HEK293T (cell line): ENCODE measurements around the gene CABP1.
"Not testable (repeated sequence)": the region's sequence is repeated elsewhere in the genome, so short reads cannot be mapped to it uniquely, and the experiment has no call there.

Experiments used
- CTCF ChIA-PET: fragments of 350-600 bp; formaldehyde crosslinking; extraction: SDS; loops from one replicate; lab custom pipeline; 2021; ENCODE audit warnings: antibody characterized with exemption, inconsistent platforms; lab: Yijun Ruan, JAX
- POLR2A ChIA-PET: fragments of 350-600 bp; formaldehyde crosslinking; extraction: SDS; loops from one replicate; lab custom pipeline; 2020; ENCODE audit warnings: antibody characterized with exemption, inconsistent platforms; lab: Yijun Ruan, JAX
- DNase-seq: peaks from one replicate; pipeline ENCODE4 v3.0.0; 2012; ENCODE audit warnings: mixed read lengths; ENCODE audit errors: extremely low spot score
- ARNT ChIP-seq: fragments of 450-650 bp; IDR thresholded peaks from 2 replicates; pipeline ENCODE4 v1.6.1; 2017; ENCODE audit warnings: mild to moderate bottlenecking
- BHLHE40 ChIP-seq: fragments of 450-650 bp; IDR thresholded peaks from 2 replicates; pipeline ENCODE4 v1.6.1; 2016; ENCODE audit warnings: mild to moderate bottlenecking, moderate library complexity, borderline replicate concordance
- CTBP1 ChIP-seq: fragments of 450-650 bp; IDR thresholded peaks from 2 replicates; pipeline ENCODE4 v1.6.1; 2016; ENCODE audit warnings: borderline replicate concordance
- ELF4 ChIP-seq: fragments of 450-650 bp; IDR thresholded peaks from 2 replicates; pipeline ENCODE4 v1.6.1; 2017; ENCODE audit warnings: antibody characterized with exemption
- FOXA1 ChIP-seq: fragments of 450-650 bp; IDR thresholded peaks from 2 replicates; pipeline ENCODE4 v1.6.1; 2016; ENCODE audit warnings: mild to moderate bottlenecking
- FOXK2 ChIP-seq: fragments of 450-650 bp; IDR thresholded peaks from 2 replicates; pipeline ENCODE4 v1.6.1; 2016; ENCODE audit warnings: mild to moderate bottlenecking
- FOXM1 ChIP-seq: fragments of 450-650 bp; IDR thresholded peaks from 2 replicates; pipeline ENCODE4 v1.6.1; 2017; ENCODE audit warnings: mild to moderate bottlenecking, borderline replicate concordance
- HDGF ChIP-seq: fragments of 450-650 bp; IDR thresholded peaks from 2 replicates; pipeline ENCODE4 v1.6.1; 2017; ENCODE audit warnings: antibody characterized with exemption, borderline replicate concordance
- L3MBTL2 ChIP-seq: fragments of 450-650 bp; conservative IDR thresholded peaks from 2 replicates; pipeline ENCODE4 v1.6.1; 2016; ENCODE audit warnings: mild to moderate bottlenecking
- LEF1 ChIP-seq: fragments of 450-650 bp; IDR thresholded peaks from 2 replicates; pipeline ENCODE4 v1.6.1; 2017; ENCODE audit warnings: mild to moderate bottlenecking, borderline replicate concordance
- NFRKB ChIP-seq: fragments of 450-650 bp; IDR thresholded peaks from 2 replicates; pipeline ENCODE4 v1.6.1; 2016; ENCODE audit warnings: mild to moderate bottlenecking, moderate library complexity
- SP1 ChIP-seq: fragments of 450-650 bp; IDR thresholded peaks from 2 replicates; pipeline ENCODE4 v1.6.1; 2017
- SUZ12 ChIP-seq: fragments of 450-650 bp; IDR thresholded peaks from 2 replicates; pipeline ENCODE4 v1.6.1; 2016; ENCODE audit warnings: mild to moderate bottlenecking
- TARDBP ChIP-seq: fragments of 450-650 bp; IDR thresholded peaks from 2 replicates; pipeline ENCODE4 v1.6.1; 2016
- ZNF384 ChIP-seq: fragments of 450-650 bp; IDR thresholded peaks from 2 replicates; pipeline ENCODE4 v1.6.1; 2016
- TF ChIP-seq, protein P1 (sequence below): fragments of 450-650 bp; IDR thresholded peaks from 2 replicates; pipeline ENCODE4 v1.6.1; 2016

CABP1 gene

DNA sequence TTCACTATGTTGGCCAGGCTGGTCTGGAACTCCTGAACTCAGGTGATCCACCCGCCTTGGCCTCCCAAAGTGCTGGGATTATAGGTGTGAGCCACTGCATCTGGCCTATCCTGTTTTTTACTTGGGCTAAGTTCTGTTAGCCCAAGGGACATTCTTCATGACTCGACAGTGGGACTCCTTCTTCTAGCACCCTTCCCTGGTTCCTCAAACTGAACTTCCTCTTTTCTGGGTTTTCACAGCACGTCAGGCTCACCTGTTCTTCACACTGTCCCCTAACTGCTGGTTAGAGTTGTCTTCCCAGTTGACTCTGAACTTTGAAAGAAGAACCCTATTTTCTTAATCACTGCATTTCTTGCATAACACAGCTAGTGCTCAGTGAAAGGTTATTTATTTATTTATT is 22.5 kb downstream of the CABP1 start:
- no peak for DNase-seq
- TF ChIP-seq BHLHE40, result no peak
- no peak for TF ChIP-seq HDGF
- no peak for TF ChIP-seq ELF4
- no peak for TF ChIP-seq ZNF384
- TF ChIP-seq, protein P1, sequence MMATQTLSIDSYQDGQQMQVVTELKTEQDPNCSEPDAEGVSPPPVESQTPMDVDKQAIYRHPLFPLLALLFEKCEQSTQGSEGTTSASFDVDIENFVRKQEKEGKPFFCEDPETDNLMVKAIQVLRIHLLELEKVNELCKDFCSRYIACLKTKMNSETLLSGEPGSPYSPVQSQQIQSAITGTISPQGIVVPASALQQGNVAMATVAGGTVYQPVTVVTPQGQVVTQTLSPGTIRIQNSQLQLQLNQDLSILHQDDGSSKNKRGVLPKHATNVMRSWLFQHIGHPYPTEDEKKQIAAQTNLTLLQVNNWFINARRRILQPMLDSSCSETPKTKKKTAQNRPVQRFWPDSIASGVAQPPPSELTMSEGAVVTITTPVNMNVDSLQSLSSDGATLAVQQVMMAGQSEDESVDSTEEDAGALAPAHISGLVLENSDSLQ, result no peak
- TF ChIP-seq ARNT, result no peak
- no peak for TF ChIP-seq L3MBTL2
- no peak for TF ChIP-seq FOXM1
- TF ChIP-seq TARDBP, result no peak
- CTCF ChIA-PET, result interaction anchor here (1.3 kb wide), 1 partner anchor 14 kb away, joined by 3 read pairs; no protein-coding TSS in a partner anchor
- POLR2A ChIA-PET, result no interaction called here

DNA sequence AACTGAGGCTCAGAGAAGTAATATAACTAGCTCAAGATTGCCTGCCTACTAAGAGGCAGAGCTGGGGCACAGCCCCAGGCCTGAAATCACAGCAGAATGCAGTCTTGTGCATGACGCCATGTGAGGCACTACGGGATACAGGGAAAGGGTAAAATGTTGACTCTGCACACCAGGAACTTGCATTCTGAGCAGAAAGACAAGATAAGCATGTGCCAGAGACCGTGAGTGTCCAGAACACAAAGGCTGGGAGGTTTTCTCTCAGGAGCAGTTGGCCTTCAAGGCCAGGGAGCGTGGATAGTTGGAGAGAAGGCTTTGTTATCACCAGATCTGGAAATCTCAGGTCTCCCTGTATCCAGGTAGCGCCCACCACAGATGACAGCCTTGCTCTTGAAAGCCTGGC is 23.3 kb downstream of the CABP1 start:
- TF ChIP-seq LEF1 (no peak), TARDBP (no peak), FOXM1 (no peak), HDGF (no peak), FOXK2 (no peak), ARNT (no peak), NFRKB (no peak), L3MBTL2 (no peak), SUZ12 (no peak), ZNF384 (no peak), ELF4 (no peak), FOXA1 (no peak), BHLHE40 (no peak), CTBP1 (no peak), SP1 (no peak)
- TF ChIP-seq, protein P1, result no peak
- DNase-seq, result no peak
- POLR2A ChIA-PET, result no interaction called here
- CTCF ChIA-PET, result no interaction called here

DNA sequence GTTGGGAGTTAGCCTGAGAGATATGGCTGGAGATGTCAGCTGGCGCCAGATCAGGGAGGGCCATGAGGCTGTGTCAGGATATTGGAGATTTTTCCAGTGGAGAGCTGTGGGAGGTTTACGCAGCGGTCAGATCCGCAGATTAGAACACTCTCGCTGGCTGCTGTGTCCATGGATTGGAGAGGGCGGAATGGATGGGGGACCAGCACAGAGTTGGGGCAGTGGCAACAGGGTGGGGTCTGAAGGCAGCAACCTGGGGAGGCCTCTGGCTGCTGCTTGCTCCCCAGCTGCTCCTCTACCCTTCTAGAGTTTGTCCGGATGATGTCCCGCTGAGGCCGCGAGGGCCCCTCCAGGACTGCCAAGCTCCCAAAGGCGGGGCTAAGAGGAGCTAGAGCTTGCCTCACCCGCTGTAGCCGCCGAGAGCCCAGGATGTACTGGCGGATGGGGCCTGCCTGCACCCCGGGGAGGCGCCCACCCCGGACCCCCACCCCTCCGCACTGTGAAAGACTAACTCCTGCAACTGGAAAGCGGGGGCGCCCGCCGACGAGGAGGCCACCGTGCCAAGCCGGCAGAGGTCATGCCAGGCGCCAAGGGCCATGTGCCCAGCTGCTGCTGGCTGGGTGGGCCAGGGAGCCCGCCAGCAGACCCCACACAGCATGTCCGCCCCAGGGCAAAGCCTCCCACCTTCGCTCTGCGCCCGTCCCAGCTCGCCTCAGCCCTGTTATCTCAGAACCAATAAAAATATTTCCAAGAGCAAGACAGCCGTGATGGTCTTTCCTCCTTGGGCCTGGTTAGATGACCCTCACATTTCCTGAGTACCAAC is 26.4 kb downstream of the CABP1 start:
- CTCF ChIA-PET, result interaction anchor here (0.6 kb wide), 1 partner anchor 99 kb away, joined by 3 read pairs; no protein-coding TSS in a partner anchor
- no peak for DNase-seq
- POLR2A ChIA-PET, result no interaction called here
- TF ChIP-seq CTBP1 (no peak), L3MBTL2 (no peak), LEF1 (no peak), BHLHE40 (no peak), ARNT (no peak), SP1 (no peak), ZNF384 (no peak), HDGF (no peak)

DNA sequence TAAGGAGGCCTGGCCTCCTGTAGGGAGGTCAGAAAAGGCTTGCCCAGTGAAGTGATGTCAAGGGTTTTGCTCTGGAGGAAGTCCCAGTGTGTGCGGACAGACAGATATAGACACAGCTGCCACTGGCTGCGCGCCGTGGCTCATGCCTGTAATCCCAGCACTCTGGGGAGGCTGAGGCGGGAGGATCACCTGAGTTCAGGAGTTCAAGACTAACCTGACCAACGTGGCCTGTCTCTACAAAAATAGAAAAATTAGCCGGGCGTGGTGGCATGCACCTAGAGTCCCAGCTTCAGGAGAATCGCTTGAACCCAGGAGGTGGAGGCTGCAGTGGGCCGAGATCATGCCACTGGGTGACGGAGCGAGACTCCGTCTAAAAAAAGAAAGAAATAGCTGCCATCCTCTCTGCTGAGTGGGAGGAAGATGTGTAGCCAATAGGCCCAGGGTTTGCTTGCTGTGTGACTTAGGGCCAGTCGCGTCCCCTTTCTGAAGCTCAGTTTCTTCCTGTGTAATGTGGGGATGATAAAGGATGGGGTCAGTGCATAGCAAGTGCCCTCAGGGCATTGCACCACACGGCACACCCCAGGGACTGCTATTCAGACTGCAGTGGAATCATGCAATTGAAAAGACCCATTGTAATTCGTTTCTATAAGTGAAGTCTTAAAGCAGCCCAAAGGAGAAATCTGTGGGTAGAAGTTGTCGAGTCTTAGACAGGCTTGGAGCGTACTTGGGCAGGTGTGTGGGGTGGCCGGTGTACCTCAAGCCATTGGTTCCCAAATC is 27.9 kb downstream of the CABP1 start:
- no peak for DNase-seq
- ChIA-PET POLR2A (no interaction called here), CTCF (interaction anchor here (1.5 kb wide), 1 partner anchor 19 kb away, joined by 4 read pairs; no protein-coding TSS in a partner anchor)
- TF ChIP-seq TARDBP, result no peak
- no peak for TF ChIP-seq ARNT
- no peak for TF ChIP-seq LEF1
- no peak for TF ChIP-seq ELF4
- no peak for TF ChIP-seq FOXA1
- TF ChIP-seq BHLHE40, result no peak
- no peak for TF ChIP-seq FOXK2

DNA sequence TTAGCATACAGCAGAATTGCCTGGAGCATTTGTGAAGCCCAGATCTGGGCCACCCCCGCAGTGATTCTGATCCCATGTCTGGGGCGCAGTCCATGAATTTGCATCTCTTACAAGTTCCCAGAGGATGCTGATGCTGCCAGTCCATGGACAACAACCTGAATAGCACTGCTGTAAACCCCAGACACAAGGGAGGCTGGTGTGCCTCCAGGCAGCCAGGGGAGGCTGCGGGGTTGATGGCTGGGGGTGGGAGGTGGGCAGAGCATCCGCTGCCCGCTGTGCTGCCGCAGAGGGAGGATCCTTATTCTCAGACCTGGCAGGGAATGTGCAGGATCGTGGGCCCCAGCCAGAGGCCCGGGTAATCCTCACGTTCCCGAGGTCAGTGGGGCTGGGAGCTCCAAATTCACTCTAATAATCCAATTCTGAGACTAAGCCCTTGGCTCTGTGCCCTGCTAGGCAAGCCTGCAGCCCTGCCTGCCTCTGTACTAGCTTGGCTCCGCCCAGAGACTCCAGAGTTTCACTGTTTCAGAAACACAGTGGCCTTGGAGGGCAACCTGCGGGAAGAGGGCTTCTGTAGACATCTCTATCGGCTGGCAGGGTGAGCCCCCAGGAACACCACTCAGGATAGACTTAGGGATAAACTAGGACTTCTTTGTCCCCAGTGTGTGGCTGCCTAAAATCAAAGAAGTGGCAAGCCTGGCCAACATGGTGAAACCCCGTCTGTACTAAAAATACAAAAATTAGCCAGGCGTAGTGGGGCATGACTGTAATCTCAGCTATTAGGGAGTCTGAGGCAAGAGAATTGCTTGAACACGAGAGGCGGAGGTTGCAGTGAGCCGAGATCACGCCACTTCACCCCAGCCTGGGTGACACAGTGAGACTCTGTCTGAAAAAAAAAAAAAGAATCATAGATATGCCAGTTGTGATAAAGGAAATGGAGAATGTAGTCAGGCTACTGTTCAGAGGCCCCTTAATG is 28.7 kb downstream of the CABP1 start:
- ChIA-PET CTCF (interaction anchor here (1.2 to 1.5 kb wide), 2 partner anchors 20 kb away, joined by 3 to 4 read pairs; no protein-coding TSS in a partner anchor), POLR2A (no interaction called here)
- no peak for TF ChIP-seq TARDBP
- no peak for TF ChIP-seq ELF4
- TF ChIP-seq, protein P1, result no peak
- no peak for TF ChIP-seq BHLHE40
- TF ChIP-seq HDGF, result no peak
- no peak for TF ChIP-seq NFRKB
- TF ChIP-seq FOXM1, result no peak
- TF ChIP-seq LEF1, result no peak
- TF ChIP-seq FOXK2, result no peak
- TF ChIP-seq CTBP1, result no peak
- no peak for TF ChIP-seq SP1
- TF ChIP-seq L3MBTL2, result no peak
- no peak for TF ChIP-seq FOXA1
- no peak for TF ChIP-seq ZNF384
- TF ChIP-seq SUZ12, result no peak
- no peak for TF ChIP-seq ARNT
- DNase-seq, result no peak

DNA sequence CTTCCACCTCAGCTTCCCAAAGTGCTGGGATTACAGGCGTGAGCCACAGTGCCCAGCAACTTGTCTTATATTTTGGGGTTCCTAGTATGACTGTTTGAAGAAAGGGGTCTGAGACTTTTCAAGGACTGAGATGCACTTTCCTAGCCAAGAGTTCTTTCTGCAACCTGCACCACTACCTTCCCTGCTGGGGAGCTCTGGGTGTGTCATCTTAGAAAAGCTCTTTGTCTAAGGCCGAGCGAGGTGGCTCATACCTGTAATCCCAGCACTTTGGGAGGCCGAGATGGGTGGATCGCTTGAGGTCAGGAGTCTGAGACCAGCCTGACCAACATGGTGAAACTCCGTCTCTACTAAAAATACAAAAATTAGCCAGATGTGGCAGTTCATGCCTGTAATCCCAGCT is 29.8 kb downstream of the CABP1 start:
- POLR2A ChIA-PET, DNase-seq: not testable (repeated sequence)
- CTCF ChIA-PET, result interaction anchor here (1.2 kb wide), 1 partner anchor 21 kb away, joined by 3 read pairs; no protein-coding TSS in a partner anchor
